A673 (cell line): ENCODE measurements around the gene ZDHHC8.

ENCODE experiments used
- CTCF ChIP-seq: fragments of 300-800, 200-600 bp; sonication (generic); conservative IDR thresholded peaks from 2 replicates; pipeline ENCODE4 v1.5.1; 2017; ENCODE audit warnings: low read depth, mild to moderate bottlenecking, antibody characterized with exemption, low read length, moderate library complexity, mixed read lengths
- EZH2 ChIP-seq: fragments of 200-600 bp; sonication (generic); IDR thresholded peaks from 2 replicates; pipeline ENCODE4 v1.6.1; 2017; ENCODE audit warnings: borderline replicate concordance, low read depth, mild to moderate bottlenecking, mixed read lengths, antibody characterized with exemption, low read length; ENCODE audit not compliant: poor library complexity, severe bottlenecking

GRCh38 chr22:20106205-20106848 lies 25.3 kb upstream of the ZDHHC8 start:
- TF ChIP-seq CTCF (no peak), EZH2 (no peak)
